Astrocyte of the cerebellum (primary cell): ENCODE measurements around the gene MGST3.

ENCODE experiments used
- DNase-seq: peaks from one replicate; pipeline ENCODE4 v3.0.0-alpha.2; 2011; ENCODE audit warnings: low read depth
- H3K4me3 ChIP-seq: 2 replicates; pipeline ENCODE4 v1.5.1; 2011; ENCODE audit warnings: mild to moderate bottlenecking, low read depth, low read length, moderate library complexity
- in situ Hi-C: cut with HindIII; loops from 2 replicates; pipeline ENCODE4 v1.10.0; 2017; ENCODE audit warnings: low sequenced_read_pairs
- TF ChIP-seq, protein P1 (sequence below): IDR thresholded peaks from 2 replicates; pipeline ENCODE4 v1.5.1; 2012; ENCODE audit warnings: low read length, low read depth, moderate library complexity, mild to moderate bottlenecking; ENCODE audit errors: missing control alignments

The MGST3 gene

GRCh38 chr1:165612062-165612461 lies 19.0 kb upstream of the MGST3 start:
- TF ChIP-seq, protein P1, sequence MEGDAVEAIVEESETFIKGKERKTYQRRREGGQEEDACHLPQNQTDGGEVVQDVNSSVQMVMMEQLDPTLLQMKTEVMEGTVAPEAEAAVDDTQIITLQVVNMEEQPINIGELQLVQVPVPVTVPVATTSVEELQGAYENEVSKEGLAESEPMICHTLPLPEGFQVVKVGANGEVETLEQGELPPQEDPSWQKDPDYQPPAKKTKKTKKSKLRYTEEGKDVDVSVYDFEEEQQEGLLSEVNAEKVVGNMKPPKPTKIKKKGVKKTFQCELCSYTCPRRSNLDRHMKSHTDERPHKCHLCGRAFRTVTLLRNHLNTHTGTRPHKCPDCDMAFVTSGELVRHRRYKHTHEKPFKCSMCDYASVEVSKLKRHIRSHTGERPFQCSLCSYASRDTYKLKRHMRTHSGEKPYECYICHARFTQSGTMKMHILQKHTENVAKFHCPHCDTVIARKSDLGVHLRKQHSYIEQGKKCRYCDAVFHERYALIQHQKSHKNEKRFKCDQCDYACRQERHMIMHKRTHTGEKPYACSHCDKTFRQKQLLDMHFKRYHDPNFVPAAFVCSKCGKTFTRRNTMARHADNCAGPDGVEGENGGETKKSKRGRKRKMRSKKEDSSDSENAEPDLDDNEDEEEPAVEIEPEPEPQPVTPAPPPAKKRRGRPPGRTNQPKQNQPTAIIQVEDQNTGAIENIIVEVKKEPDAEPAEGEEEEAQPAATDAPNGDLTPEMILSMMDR: no peak
- no peak overlapping the region for H3K4me3 ChIP-seq
- in situ Hi-C loops: no loop called here
- no peak for DNase-seq

DNA sequence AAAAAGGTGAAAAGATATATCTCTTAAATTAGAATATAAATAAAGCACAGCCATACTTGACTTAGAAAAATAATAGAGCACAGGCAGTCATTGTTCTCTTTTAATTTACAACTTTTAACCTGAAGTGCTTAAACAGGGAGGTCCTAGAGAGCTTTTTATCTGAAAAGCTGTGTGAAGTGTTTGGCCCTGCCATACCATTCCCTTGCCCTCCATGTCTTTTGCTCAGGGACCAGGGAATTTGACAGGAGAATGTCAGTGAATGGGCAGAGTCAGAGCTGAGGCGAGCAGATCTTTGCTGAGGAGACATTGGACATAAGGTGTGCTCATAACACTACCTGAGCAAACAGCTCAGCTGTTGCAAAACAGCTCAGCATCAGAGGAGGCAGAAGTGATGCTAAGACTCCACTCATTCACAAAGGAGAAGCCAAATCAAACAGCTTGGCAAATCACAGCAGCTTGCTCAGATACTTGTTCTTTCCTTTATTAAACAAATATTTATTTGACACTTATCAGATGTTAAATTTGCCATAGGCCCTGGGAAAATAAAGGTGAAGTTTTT lies 14.9 kb upstream of the MGST3 start:
- TF ChIP-seq, protein P1: no peak
- in situ Hi-C loops: no loop called here
- no peak overlapping the region for H3K4me3 ChIP-seq
- DNase-seq: no peak

- in situ Hi-C loops: no loop called here
These were observed 14.0 kb upstream of the MGST3 start for GRCh38 chr1:165616987-165617546.

GRCh38 chr1:165619647-165620151 lies 11.3 kb upstream of the MGST3 start:
- no peak for DNase-seq
- TF ChIP-seq, protein P1: no peak
- in situ Hi-C loops: no loop called here
- H3K4me3 ChIP-seq: no peak overlapping the region

More at GRCh38 chr1:165616987-165617546, 14.0 kb upstream of the MGST3 start:
- no peak for DNase-seq
- TF ChIP-seq, protein P1: no peak
- H3K4me3 ChIP-seq: no peak overlapping the region

- DNase-seq: no peak
- TF ChIP-seq, protein P1: no peak
- in situ Hi-C loops: no loop called here
- H3K4me3 ChIP-seq: no peak overlapping the region
These were observed 7.4 kb upstream of the MGST3 start for GRCh38 chr1:165623624-165624023.

GRCh38 chr1:165624441-165624840 lies 6.6 kb upstream of the MGST3 start:
- TF ChIP-seq, protein P1: no peak
- in situ Hi-C loops: no loop called here
- no peak overlapping the region for H3K4me3 ChIP-seq
- no peak for DNase-seq
